Activated CD8-positive, alpha-beta memory T cell treated with anti-CD3 and anti-CD28 coated beads, Interleukin-2, amount 50 U/mL, for 1 hour (primary cell): ENCODE measurements around the gene CEACAM21.
A peak's percentile ranks its signal among the peaks of the same experiment; 100 is the strongest.

Experiments used
- DNase-seq: peaks from one replicate; pipeline ENCODE4 v3.0.0-alpha.2; 2020; ENCODE audit errors: extremely low read depth

CEACAM21 gene

DNA sequence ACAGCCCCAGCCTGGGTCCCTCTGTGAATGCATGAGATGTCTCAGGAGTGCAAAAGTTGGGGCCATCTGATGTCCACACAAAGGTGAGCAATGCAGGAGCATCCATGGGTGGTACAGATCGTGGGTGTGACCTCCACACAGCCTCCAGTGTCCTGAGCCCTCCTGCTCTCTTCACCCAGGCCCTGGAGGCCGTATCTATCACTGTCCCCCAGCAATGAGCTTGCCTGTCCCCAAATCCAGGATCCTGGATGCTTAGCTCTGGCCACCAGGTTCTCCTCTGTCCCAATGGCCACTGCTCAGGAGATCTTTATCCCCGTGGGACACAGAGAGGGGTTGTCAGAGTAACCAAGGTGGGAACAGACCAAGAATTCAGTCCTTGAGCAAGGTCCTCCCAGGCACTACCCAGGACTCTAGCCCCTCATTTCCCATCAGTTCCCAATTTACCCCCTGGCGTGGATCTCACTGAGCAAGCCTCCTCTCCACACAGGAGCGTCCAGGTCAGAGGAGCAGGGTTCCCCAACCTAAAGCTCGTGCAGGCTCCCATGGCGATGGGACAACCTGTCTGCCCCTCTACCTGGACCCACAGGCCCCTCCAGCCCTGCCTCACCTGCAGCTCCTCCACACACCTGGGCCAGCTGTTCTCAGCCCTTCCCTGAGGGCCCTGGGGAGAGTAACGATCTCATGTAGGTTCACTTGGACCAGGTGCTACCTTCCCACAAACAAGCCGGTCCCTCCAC, 11.3 kb downstream of the CEACAM21 start:
- no peak for DNase-seq

DNA sequence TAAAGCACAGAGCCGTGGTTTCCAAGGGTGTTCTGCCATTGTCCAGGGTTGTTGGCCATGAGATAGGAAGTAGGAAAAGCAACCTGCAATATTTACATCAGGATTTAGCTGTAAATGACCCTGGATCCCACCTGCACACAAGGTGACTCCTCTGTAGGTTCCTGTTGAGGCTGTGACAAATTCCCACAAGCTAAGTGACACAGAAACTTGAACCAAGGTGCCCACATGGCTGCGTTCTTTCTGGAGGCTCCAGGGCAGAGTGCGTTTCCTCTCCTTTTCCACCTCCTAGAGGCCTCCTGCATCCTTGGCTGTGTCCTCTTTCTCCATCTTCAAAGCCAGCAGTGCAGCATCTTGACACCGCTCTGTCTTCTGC, 11.9 kb downstream of the CEACAM21 start:
- no peak for DNase-seq

DNA sequence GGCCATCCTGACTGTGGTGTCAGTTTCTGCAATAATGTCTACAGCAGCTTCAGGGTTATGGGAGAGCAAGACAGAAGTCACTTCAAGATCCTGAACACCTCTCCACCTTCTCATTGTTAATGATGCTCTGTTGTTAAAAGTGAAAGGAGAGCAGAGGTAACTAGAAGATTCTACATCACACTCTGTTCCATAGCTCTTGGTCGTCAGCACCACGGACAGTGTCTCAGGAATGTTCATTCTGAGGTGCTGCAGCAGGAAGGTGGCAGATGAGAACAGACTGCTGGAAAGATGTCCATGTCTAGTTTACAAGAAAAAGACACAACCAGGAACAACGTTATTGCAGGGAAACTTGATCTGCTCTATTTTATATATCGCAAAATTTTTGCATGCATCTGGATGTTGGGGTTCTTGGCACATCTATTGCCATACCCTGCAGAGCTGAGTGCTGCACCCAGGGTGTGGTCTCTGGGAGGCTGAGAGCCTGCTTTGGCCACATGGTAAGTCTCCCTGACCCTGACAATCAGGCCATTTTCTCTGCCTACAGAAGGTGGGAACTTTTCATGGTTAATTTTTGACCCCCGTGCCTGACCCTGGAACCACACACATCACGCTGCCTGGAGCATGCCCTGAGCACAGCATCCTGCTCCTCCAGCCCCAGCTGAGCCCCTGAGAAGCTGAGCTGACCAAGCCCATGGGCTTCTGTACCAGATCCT, 12.7 kb downstream of the CEACAM21 start:
- no peak for DNase-seq

GRCh38 chr19:41589371-41589770, 13.4 kb downstream of the CEACAM21 start:
- no peak for DNase-seq

DNA sequence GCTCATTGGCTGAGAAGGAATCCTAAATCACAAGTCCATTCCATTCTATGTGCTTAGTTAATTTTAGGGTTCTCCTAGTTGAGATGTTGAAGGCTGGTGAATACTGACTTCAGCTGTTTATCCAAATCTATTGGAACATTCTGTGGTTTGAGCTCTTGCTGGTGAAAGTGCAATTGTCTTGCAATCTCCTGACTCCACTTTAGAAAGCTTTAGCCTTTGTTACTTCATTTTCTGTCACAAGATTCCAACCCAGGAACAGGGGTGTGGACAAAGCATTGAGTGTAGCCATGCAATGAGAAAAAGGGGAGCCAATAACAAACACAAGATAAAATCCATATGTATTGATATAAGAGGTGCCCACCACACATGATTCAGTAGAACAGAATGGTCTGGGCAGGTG, 15.0 kb downstream of the CEACAM21 start:
- DNase-seq: no peak

- no peak for DNase-seq
Measured at GRCh38 chr19:41591951-41592562, 16.1 kb downstream of the CEACAM21 start.

- DNase-seq: no peak
Measured at GRCh38 chr19:41595258-41595889, 19.4 kb downstream of the CEACAM21 start.

DNA sequence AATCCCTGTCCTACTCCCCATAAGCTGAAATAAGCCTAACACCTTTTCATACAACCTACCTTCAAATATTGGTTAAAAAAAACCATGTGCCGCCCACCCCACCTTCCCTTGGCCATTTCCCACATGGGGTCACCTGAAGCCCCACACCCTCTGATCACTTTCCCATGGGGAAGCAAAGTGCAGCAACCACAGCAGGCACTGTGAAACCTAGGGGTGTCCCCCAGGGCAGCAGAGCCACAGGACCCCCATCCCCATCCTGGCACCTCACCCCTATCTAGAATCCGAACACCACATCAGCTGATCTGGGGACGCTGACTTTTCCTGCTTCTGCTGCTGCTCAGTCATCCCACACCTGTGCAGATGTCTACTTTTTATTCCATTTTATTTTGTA, 19.9 kb downstream of the CEACAM21 start:
- no peak for DNase-seq

DNA sequence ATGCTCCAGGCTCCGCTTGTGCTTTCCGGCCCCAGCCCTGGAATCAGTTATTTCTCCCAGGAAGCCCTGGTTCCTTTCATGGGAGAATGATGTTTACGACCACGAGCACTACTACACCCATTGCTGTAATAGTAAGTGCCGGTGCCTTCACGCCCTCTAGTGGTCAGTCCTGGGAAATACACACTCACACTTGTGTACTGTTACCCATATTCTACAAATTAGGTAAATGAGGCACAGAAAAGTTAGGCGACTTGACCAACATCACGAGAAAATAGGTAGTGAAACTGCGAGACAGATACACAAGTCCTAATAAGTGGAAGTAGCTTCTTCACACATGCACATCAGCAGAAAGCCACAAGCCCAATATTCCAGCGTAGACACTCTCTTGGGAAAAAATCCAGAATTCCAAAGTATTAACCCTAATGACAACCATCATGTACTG, 21.7 kb downstream of the CEACAM21 start:
- DNase-seq: peak; percentile 33

DNA sequence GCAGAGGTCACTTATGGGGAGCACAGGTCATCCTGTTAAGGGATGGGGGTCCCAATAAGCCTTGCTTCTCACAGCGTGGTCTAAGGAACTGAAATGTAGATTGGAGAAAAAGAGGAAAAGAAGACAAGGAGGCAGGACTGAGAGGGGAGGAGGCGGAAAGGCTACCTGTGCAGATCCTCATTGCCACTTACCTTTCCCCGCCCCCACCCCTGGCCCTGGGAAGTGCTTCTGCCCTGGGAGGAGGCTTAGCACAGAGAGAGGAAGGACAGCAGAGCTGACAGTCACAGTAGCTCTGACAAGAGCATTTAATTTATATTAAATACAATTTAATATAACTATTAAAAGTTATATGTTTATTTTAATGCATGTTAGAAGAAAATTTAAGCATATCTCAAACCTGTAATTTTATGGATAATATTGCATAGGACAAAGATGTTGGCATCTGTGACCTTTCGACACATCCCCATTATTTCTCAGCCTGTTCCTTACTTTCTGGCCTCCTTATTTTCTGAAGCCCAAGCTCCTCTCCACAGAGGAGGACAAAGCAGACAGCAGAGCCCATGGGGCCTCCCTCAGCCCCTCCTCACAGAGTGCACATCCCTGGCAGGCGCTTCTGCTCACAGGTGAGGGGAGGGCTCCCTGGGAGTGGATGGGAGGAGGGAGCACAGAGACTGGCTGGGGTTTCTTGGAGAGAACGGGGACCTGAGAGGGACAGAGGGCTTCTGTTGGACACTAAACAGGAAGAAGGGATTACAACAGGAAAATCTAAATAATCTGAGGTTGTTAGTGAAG, 23.4 kb downstream of the CEACAM21 start:
- no peak for DNase-seq

DNA sequence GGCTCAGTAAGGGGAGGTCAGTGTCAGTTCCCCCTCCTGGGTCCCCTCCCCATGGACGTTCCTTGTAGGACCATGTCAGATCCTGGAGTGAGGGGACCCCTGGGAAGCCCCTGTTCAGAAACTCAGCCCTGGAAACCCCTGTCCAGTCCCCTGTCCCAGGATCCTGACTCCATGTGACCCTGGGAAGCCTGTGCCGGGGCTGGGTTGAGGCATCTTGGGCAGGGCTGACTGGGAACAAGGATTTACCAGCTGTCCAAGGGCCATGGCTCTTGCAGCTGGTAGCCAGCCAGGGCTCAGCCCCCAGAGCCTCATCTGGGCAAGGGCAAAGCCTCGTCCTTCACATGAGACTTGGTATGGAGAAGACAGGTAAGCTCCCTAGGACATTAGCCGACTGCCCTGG, 25.8 kb downstream of the CEACAM21 start:
- DNase-seq: no peak

DNA sequence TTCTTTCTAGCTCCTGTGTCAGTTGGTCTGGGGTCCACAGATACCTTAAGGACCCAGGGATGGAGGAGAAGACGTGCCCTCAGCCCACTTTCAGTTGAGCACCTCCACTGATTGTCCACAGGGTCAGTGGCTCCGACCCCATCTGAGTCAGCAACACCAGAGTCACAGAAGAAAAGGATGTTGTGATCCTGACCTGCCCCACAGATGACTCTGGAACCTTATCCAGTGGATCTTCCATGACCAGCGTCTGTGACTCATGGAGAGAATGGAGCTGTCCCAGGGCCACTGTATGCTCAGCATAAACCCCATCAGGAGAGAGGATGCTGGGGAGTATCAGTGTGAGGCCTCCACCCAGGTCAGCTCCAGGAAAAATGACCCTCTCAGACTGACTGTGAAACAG, 28.9 kb downstream of the CEACAM21 start:
- DNase-seq: no peak

- no peak for DNase-seq
Measured at GRCh38 chr19:41606215-41606837, 30.4 kb downstream of the CEACAM21 start.

DNA sequence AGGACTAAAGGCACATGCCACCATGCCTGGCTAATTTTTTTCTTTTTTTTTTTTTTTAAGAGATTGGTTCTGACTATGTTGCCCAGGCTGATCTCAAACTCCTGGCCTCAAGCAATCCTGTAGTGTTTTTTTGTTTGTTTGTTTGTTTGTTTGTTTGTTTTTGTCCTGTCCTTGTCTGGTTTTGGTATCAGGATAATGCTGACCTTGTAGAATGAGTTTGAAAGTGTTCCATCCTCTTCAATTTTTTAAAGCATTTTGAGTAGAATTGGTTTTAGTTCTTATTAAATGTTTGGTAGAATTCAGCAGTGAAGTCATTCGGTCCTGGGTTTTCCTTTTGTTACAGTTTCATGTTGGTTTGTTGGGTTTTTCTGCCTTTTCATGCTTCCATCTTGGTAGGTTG, 31.7 kb downstream of the CEACAM21 start:
- no peak for DNase-seq

- DNase-seq: no peak
Measured at GRCh38 chr19:41610789-41611188, 34.8 kb downstream of the CEACAM21 start.

- DNase-seq: no peak
Measured at GRCh38 chr19:41612483-41612882, 36.5 kb downstream of the CEACAM21 start.

GRCh38 chr19:41615207-41615606, 39.2 kb downstream of the CEACAM21 start:
- DNase-seq: no peak

DNA sequence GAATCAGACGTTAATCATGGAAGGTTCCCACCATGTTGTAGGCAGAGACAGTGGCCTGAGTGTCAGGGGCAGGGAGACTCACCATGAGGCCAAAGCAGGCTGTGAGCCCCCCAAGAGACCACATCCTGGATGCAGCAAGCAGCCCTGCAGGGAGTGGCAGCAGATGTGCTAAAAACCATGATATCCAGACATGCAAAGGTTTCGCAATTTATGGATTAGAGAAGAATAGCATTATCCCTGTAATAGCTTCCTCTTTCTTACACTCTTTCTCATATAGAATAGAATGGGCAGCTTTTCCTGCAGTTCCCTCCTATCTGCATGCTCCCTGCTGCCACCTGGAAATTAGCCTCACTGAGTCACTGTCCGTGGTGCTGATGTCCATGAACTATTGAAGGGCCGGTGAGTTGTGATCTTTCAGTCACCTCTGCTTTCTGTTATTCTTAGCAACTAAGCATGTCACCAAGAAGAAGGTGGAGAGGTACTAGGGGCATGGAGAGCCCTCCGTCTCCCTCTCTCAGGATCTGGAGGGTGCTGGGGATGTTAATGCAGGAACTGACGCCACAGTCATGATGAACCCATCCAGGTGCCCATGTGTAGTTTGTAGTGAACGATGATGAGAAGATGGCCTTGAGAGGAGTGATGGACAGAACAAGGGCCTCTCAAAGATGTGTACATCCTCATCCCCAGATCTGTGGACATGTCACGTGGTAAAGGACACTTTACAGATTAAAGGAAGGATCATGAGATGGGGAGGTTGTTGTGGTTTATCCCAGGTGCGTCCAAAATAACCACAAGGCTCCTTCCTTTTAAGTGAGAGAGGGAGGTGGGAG, 41.0 kb downstream of the CEACAM21 start:
- no peak for DNase-seq

DNA sequence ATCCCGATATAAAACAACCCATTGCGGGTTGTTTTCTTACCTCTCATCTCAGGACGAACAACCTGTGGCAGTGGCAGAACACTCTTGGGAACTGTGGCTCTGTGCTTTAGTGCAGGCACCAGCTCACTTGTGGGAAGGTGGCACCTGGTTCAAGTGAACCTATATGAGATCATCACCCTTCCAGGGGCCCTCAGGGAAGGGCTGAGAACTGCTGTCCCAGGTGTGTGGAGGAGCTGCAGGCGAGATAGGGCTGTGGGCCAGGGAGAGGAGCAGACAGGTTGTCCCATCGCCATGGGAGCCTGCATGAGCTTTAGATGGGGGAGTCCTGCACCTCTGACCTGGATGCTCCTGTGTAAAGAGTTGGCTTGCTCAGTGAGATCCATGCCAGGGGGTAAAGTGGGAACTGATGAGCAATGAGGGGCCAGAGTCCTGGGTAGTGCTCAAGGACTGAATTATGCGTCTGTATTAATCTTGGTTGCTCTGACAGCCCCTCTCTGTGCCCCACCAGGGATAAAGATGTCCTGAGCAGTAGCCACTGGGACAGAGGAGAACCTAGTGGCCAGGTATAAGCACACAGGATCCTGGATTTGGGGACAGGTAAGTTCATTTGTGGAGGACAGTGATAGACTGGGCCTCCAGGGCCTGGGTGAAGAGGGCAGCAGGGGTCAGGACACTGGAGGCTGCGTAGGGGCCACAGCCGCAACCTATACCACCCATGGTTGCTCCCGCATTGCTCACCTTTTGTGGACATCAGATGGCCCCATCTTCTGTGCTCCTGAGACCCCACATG, 42.2 kb downstream of the CEACAM21 start:
- DNase-seq: no peak
